ENCODE measurements around the gene FOLR1. TPM values are rescaled to one million over a fixed set of nuclear protein-coding genes. Genes with fewer than 3 reads are reported as not detected.

The FOLR1 gene
- total and polyA plus RNA-seq, 9 of the 15 experiments (the other 6 are each of a cell fraction or from before 2014, with no cell fraction given), result 0.22 to 2.3 (median 1.0) TPM

DNA sequence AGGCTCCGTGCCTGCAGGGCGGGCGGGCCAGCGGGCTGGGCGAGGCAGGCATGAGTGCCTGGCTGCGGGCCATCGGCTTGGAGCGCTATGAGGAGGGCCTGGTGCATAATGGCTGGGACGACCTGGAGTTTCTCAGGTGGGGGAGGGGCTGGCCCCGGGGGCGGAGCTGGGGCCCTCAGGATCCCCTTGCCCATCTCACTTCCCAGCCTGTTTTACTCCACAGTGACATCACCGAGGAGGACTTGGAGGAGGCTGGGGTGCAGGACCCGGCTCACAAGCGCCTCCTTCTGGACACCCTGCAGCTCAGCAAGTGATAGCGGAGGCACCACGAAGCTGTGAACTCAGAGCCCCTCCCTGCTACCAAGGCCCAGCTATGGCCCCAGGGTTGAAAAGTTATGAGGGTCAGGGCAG, 46.1 kb downstream of the FOLR1 start (continued):
- 0 out of 2 replicates have a peak, but pooled peaks have one; percentile 17 for TF ChIP-seq KLF16 (IDR thresholded peaks at IDR 0.05)
- no peak for TF ChIP-seq NEUROD1 (IDR thresholded peaks at IDR 0.05; ENCODE audit: borderline replicate concordance, low read depth, low read length, partially characterized antibody)
- no peak for TF ChIP-seq BCOR (IDR thresholded peaks at IDR 0.05)
- TF ChIP-seq ZNF121 (CRISPR knock-in tag; conservative IDR thresholded peaks at IDR 0.05), result no peak
- TF ChIP-seq ZNF57 (CRISPR knock-in tag; IDR thresholded peaks at IDR 0.05), result no peak
- no peak for TF ChIP-seq ERF (CRISPR knock-in tag; IDR thresholded peaks at IDR 0.05)
- TF ChIP-seq TGIF2 (CRISPR knock-in tag; IDR thresholded peaks at IDR 0.05), result no peak
- TF ChIP-seq ELF2 (CRISPR knock-in tag; IDR thresholded peaks at IDR 0.05), result no peak
- TF ChIP-seq FOXJ3 (CRISPR knock-in tag; IDR thresholded peaks at IDR 0.05), result no peak
- TF ChIP-seq, protein P1, sequence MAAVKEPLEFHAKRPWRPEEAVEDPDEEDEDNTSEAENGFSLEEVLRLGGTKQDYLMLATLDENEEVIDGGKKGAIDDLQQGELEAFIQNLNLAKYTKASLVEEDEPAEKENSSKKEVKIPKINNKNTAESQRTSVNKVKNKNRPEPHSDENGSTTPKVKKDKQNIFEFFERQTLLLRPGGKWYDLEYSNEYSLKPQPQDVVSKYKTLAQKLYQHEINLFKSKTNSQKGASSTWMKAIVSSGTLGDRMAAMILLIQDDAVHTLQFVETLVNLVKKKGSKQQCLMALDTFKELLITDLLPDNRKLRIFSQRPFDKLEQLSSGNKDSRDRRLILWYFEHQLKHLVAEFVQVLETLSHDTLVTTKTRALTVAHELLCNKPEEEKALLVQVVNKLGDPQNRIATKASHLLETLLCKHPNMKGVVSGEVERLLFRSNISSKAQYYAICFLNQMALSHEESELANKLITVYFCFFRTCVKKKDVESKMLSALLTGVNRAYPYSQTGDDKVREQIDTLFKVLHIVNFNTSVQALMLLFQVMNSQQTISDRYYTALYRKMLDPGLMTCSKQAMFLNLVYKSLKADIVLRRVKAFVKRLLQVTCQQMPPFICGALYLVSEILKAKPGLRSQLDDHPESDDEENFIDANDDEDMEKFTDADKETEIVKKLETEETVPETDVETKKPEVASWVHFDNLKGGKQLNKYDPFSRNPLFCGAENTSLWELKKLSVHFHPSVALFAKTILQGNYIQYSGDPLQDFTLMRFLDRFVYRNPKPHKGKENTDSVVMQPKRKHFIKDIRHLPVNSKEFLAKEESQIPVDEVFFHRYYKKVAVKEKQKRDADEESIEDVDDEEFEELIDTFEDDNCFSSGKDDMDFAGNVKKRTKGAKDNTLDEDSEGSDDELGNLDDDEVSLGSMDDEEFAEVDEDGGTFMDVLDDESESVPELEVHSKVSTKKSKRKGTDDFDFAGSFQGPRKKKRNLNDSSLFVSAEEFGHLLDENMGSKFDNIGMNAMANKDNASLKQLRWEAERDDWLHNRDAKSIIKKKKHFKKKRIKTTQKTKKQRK (IDR thresholded peaks at IDR 0.05; ENCODE audit: borderline replicate concordance, low read depth, low read length), result no peak
- no peak for TF ChIP-seq KDM5B (IDR thresholded peaks at IDR 0.05; ENCODE audit: insufficient replicate concordance, low read depth, low read length)
- no peak for TF ChIP-seq RBM25 (IDR thresholded peaks at IDR 0.05; ENCODE audit: low read depth, low read length, severe bottlenecking)
- no peak for TF ChIP-seq SMARCA4 (IDR thresholded peaks at IDR 0.05)
- TF ChIP-seq L3MBTL2 (IDR thresholded peaks at IDR 0.05), result no peak
- TF ChIP-seq, protein P2, sequence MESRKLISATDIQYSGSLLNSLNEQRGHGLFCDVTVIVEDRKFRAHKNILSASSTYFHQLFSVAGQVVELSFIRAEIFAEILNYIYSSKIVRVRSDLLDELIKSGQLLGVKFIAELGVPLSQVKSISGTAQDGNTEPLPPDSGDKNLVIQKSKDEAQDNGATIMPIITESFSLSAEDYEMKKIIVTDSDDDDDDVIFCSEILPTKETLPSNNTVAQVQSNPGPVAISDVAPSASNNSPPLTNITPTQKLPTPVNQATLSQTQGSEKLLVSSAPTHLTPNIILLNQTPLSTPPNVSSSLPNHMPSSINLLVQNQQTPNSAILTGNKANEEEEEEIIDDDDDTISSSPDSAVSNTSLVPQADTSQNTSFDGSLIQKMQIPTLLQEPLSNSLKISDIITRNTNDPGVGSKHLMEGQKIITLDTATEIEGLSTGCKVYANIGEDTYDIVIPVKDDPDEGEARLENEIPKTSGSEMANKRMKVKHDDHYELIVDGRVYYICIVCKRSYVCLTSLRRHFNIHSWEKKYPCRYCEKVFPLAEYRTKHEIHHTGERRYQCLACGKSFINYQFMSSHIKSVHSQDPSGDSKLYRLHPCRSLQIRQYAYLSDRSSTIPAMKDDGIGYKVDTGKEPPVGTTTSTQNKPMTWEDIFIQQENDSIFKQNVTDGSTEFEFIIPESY (CRISPR knock-in tag; IDR thresholded peaks at IDR 0.05), result peak; percentile 100
- no peak for TF ChIP-seq RFX7 (CRISPR knock-in tag; IDR thresholded peaks at IDR 0.05)
- TF ChIP-seq, protein P3, sequence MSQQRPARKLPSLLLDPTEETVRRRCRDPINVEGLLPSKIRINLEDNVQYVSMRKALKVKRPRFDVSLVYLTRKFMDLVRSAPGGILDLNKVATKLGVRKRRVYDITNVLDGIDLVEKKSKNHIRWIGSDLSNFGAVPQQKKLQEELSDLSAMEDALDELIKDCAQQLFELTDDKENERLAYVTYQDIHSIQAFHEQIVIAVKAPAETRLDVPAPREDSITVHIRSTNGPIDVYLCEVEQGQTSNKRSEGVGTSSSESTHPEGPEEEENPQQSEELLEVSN (IDR thresholded peaks at IDR 0.05; ENCODE audit: borderline replicate concordance in 1 of 2, extremely low read depth in 1 of 2, insufficient read depth in 1 of 2, insufficient read length in 1 of 2, low read depth in 1 of 2, low read length in 1 of 2, poor library complexity in 1 of 2, severe bottlenecking in 1 of 2), result no peak
- peak in 2 of 3 experiments; percentile 20 to 26 for TF ChIP-seq YY1 (IDR thresholded peaks at IDR 0.05; ENCODE audit: borderline replicate concordance in 1 of 3, control insufficient read depth in 1 of 3, extremely low read depth in 1 of 3, insufficient read depth in 3 of 3, insufficient read length in 1 of 3, insufficient replicate concordance in 2 of 3, low read depth in 1 of 3, low read length in 2 of 3)
- no peak for TF ChIP-seq ZFPM2 (CRISPR knock-in tag; IDR thresholded peaks at IDR 0.05)
- no peak for TF ChIP-seq ZC3H8 (IDR thresholded peaks at IDR 0.05)
- TF ChIP-seq GABPB1 (CRISPR knock-in tag; IDR thresholded peaks at IDR 0.05), result no peak
- TF ChIP-seq ZNF785 (CRISPR knock-in tag; IDR thresholded peaks at IDR 0.05), result 0 out of 2 replicates have a peak, but pooled peaks have one; percentile 72

Data from K562 (cell line).